ENCODE measurements around the gene POLR1E.

DNA sequence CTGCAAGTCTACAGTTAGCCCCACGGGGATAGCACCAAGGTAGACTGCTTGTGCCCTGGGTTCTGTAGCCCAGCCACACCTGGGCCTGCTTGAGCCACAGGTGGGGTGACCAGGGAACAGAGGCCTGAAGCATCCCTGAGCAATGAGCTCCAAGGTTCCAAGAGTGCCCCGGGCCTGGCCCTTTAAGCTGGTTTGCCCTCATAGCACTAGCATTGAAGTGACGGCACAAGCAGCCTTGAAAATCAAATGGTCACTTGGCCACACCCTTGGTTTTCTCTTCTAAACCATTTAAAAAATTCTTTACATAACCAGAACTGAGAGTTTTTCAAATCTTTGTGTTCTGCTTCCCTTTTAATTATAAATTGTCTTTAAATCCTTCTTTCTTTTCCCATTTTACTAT, 65.7 kb downstream of the POLR1E start:
- TF ChIP-seq EZH2phosphoT487 (IDR thresholded peaks at IDR 0.05; ENCODE audit: borderline replicate concordance) = no peak
- TF ChIP-seq, protein P1, sequence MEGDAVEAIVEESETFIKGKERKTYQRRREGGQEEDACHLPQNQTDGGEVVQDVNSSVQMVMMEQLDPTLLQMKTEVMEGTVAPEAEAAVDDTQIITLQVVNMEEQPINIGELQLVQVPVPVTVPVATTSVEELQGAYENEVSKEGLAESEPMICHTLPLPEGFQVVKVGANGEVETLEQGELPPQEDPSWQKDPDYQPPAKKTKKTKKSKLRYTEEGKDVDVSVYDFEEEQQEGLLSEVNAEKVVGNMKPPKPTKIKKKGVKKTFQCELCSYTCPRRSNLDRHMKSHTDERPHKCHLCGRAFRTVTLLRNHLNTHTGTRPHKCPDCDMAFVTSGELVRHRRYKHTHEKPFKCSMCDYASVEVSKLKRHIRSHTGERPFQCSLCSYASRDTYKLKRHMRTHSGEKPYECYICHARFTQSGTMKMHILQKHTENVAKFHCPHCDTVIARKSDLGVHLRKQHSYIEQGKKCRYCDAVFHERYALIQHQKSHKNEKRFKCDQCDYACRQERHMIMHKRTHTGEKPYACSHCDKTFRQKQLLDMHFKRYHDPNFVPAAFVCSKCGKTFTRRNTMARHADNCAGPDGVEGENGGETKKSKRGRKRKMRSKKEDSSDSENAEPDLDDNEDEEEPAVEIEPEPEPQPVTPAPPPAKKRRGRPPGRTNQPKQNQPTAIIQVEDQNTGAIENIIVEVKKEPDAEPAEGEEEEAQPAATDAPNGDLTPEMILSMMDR (conservative IDR thresholded peaks at IDR 0.05; ENCODE audit: low read length) = no peak
